Chondrocyte (in vitro differentiated cells): ENCODE measurements around the gene KCNIP2. TPM values are rescaled to one million over a fixed set of nuclear protein-coding genes. Genes with fewer than 3 reads are reported as not detected.

Experiments used
- DNase-seq: peaks from one replicate; pipeline ENCODE4 v3.0.0; 2021; ENCODE audit warnings: mixed read lengths, low spot score
- H3K27ac Mint-ChIP-seq: one replicate; pipeline ENCODE4 v1.8.0; 2021; ENCODE audit warnings: mild to moderate bottlenecking, moderate library complexity, mixed read lengths; ENCODE audit not compliant: unreplicated experiment
- H3K27me3 Mint-ChIP-seq: 2 replicates; pipeline ENCODE4 v1.8.0; 2021; ENCODE audit warnings: low read depth, mixed read lengths
- H3K36me3 Mint-ChIP-seq: 2 replicates; pipeline ENCODE4 v1.8.0; 2021; ENCODE audit warnings: low read depth, mixed read lengths
- H3K4me1 Mint-ChIP-seq: 2 replicates; pipeline ENCODE4 v1.8.0; 2021; ENCODE audit warnings: low read depth, mild to moderate bottlenecking, mixed read lengths
- H3K4me3 Mint-ChIP-seq: one replicate; pipeline ENCODE4 v1.8.0; 2021; ENCODE audit warnings: mild to moderate bottlenecking, moderate library complexity, mixed read lengths; ENCODE audit not compliant: unreplicated experiment
- H3K9me3 Mint-ChIP-seq: 2 replicates; pipeline ENCODE4 v1.8.0; 2021; ENCODE audit warnings: low read depth, mixed read lengths
- total RNA-seq: library from RNA; stranded (reverse); gene quantifications from 3 replicates; pipeline ENCODE4 v1.2.1, GENCODE V29; 2021
- TF ChIP-seq, protein P1 (sequence below): fragments of 200-600 bp; sonication (generic); IDR thresholded peaks from 2 replicates; pipeline ENCODE4 v1.5.0; 2021; ENCODE audit warnings: antibody characterized with exemption, mild to moderate bottlenecking, moderate library complexity

KCNIP2 gene
- total RNA-seq, 1 donor from 2014 or later, result 1.9 TPM

DNA sequence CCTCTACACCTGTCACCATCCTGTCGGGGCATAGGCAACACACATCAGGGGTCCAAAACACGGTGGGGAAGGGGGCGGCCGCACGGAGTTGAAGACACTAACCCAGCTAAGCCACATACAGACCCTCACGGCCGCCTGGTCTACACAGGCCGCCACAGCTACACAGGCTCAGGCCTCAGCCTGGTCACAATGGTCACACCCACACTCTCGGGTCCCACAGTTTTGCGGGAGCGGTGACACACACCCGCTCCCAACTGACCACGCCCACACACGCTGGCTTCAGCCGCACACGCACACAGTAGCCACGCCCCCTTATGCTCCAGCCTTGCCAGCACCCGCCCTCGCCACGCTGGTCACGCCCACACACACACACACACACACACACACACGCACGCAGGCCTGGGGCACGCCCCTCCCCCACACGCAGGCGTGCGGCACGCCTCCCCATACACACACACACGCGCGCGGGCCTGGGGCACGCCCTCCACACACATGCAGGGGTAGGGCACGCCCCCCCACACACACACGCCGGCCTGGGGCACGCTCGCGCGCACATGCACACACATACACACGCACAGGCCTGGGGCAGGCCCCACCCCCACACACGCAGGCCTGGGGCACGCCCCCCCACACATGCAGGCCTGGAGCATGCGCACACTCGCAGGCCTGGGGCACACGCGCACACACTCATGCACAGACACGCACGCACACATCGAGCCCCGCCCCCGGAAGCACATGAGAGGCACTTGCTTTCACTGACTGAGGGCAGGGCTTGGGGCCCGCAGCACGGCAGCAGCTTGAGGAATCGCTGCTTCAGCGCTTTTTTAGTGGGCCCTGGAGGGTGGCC lies 13.1 kb downstream of the KCNIP2 start:
- Mint-ChIP-seq H3K27ac (peak overlapping the region; percentile 89), H3K27me3 (no peaks in the 10 kb centered on the region), H3K36me3 (peaks cover 3% of the 10 kb centered on the region), H3K4me3 (peak overlapping the region; percentile 74), H3K4me1 (peaks cover 22% of the 10 kb centered on the region), H3K9me3 (no peaks in the 10 kb centered on the region)
- peak; percentile 93 for DNase-seq
- TF ChIP-seq, protein P1, sequence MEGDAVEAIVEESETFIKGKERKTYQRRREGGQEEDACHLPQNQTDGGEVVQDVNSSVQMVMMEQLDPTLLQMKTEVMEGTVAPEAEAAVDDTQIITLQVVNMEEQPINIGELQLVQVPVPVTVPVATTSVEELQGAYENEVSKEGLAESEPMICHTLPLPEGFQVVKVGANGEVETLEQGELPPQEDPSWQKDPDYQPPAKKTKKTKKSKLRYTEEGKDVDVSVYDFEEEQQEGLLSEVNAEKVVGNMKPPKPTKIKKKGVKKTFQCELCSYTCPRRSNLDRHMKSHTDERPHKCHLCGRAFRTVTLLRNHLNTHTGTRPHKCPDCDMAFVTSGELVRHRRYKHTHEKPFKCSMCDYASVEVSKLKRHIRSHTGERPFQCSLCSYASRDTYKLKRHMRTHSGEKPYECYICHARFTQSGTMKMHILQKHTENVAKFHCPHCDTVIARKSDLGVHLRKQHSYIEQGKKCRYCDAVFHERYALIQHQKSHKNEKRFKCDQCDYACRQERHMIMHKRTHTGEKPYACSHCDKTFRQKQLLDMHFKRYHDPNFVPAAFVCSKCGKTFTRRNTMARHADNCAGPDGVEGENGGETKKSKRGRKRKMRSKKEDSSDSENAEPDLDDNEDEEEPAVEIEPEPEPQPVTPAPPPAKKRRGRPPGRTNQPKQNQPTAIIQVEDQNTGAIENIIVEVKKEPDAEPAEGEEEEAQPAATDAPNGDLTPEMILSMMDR, result no peak

DNA sequence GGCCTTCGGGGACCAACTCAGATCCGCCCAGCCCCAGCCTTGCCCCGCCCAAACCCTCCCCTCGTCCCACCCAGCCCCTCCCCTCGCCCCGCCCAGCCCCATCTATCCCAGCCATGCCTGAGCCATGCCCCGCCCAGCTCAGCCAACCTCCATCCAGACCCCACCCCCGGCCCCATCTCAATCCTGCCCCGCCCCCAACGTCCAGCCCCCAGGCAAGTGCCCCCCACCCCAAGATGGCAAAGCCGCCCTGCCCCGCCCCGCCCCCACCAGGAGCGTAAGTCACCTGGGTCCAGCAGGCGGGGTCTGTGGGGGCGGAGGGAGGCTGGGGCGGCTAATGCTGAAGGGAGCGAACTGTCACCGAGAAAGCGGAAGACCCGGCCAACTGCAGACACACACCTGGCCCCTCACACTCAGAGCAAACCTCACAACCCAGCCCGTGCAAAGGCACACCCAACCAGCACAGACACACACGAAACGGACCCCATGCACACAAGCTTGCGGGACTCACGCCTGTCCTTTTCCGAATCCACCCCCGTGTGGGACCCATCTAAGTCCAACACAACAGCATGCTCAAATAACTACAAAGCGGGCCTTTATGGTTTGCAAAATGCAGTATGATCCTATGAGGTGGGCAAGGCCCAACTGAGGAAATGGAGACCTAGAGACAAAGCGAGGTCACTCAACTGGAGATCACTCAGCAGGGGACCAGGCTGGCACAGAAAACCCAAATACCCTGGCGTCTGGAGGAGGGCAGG lies 13.9 kb downstream of the KCNIP2 start:
- DNase-seq, result peak; percentile 69
- peak overlapping the region; percentile 89 for H3K27ac Mint-ChIP-seq

DNA sequence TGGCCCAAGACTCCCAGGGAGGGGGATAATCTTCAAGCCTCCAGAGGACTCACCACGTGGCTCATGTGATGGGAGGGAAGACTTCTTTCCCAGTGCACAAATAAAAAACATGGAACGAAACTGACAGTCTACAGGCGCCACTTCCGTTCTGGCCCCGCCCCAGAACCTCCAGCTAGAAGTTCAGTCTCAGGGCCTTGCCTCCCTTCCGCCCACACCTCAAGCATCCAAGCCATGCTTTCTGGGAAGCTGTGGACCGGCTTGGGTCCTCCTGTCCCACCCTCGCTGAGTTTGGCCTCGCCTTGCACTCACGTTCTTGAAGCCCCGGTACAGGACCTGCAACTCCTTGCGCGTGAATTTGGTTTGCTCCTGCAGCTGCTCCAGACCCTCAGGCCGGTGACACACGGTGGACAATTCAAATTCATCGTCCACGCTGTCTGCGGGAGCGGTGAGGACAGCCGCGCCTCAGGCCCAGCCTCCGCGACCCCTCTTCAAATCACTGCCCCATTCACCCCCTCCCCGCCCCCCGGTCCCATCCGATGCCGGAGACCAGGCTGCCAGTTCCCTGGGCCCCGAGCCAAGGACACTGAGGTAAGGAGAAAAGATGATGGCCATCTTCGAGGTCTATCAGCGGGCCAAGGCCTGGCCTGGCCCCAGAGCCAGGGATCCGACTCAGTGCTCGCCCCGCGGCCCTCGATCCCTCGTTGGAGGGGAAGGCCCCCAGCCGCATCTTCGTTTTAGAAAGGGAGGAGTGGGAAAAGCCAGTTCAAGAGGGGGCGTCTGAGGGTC lies 14.6 kb downstream of the KCNIP2 start:
- Mint-ChIP-seq H3K9me3 (no peaks in the 10 kb centered on the region), H3K27me3 (no peaks in the 10 kb centered on the region), H3K4me1 (peaks cover 22% of the 10 kb centered on the region), H3K27ac (no peak overlapping the region), H3K36me3 (peaks cover 3% of the 10 kb centered on the region), H3K4me3 (no peak overlapping the region)
- peak; percentile 77 for DNase-seq
- TF ChIP-seq, protein P1, result no peak

More for the DNA sequence above, 13.9 kb downstream of the KCNIP2 start:
- H3K27me3 Mint-ChIP-seq, result no peaks in the 10 kb centered on the region
- TF ChIP-seq, protein P1, result no peak
- H3K9me3 Mint-ChIP-seq, result no peaks in the 10 kb centered on the region
- H3K36me3 Mint-ChIP-seq, result peaks cover 3% of the 10 kb centered on the region
- peak overlapping the region; percentile 74 for H3K4me3 Mint-ChIP-seq
- H3K4me1 Mint-ChIP-seq, result peaks cover 22% of the 10 kb centered on the region

DNA sequence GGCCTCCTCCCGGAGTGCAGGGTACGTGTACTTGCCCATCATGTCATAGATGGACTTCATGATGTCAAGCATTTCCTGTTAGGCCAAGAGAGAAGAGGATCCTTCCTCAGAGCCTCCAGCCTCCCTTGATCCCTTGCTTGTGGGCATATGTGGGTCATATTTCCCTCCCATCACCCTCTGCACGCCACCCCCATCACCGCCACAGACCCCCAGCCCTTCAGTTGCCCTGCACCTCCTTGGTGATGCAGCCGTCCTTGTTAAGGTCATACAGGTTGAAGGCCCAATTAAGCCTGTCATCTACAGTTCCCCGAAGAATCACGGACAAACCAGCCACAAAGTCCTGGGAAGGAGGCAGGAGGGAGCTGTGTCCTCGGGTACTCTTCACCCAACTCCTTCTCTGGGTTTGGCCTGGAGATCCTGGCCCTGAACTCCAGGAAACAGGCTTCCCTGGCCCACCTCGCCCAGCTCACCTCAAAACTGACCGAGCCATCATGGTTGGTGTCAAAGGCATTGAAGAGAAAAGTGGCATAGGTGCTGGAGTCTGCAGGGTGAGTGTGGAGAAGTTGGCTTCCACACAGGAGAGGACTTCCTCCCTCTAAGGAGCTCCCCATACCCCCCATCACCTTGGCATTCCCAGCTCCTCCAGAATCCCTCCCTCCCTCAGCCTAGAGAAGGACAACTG lies 15.5 kb downstream of the KCNIP2 start:
- TF ChIP-seq, protein P1, result no peak
- peak; percentile 44 for DNase-seq
- peaks cover 22% of the 10 kb centered on the region for H3K4me1 Mint-ChIP-seq
- no peaks in the 10 kb centered on the region for H3K27me3 Mint-ChIP-seq
- no peak overlapping the region for H3K4me3 Mint-ChIP-seq
- H3K27ac Mint-ChIP-seq, result no peak overlapping the region
- peaks cover 3% of the 10 kb centered on the region for H3K36me3 Mint-ChIP-seq
- H3K9me3 Mint-ChIP-seq, result no peaks in the 10 kb centered on the region
